Osteocyte (in vitro differentiated cells): ENCODE data around the gene AKAP13. TPM values are rescaled to one million over a fixed set of nuclear protein-coding genes. Genes with fewer than 3 reads are reported as not detected.
A peak's percentile ranks its signal among the peaks of the same experiment; 100 is the strongest.

Experiments used
- DNase-seq: peaks from one replicate; pipeline ENCODE4 v3.0.0; 2021; ENCODE audit warnings: mixed read lengths; ENCODE audit not compliant: unreplicated experiment; ENCODE audit errors: extremely low spot score
- H3K27ac Mint-ChIP-seq: one replicate; pipeline ENCODE4 v1.8.0; 2021; ENCODE audit warnings: mild to moderate bottlenecking, mixed read lengths; ENCODE audit not compliant: unreplicated experiment
- H3K27me3 Mint-ChIP-seq: one replicate; pipeline ENCODE4 v1.8.0; 2021; ENCODE audit warnings: mixed read lengths; ENCODE audit not compliant: unreplicated experiment
- H3K36me3 Mint-ChIP-seq: one replicate; pipeline ENCODE4 v1.8.0; 2021; ENCODE audit warnings: mixed read lengths; ENCODE audit not compliant: unreplicated experiment
- H3K4me1 Mint-ChIP-seq: one replicate; pipeline ENCODE4 v1.8.0; 2021; ENCODE audit warnings: mixed read lengths; ENCODE audit not compliant: unreplicated experiment
- H3K4me3 Mint-ChIP-seq: one replicate; pipeline ENCODE4 v1.8.0; 2021; ENCODE audit warnings: mild to moderate bottlenecking, moderate library complexity, mixed read lengths; ENCODE audit not compliant: unreplicated experiment
- H3K9me3 Mint-ChIP-seq: one replicate; pipeline ENCODE4 v1.8.0; 2021; ENCODE audit warnings: mixed read lengths; ENCODE audit not compliant: unreplicated experiment
- total RNA-seq: library from RNA; stranded (reverse); gene quantifications from 2 replicates; pipeline ENCODE4 v1.2.1, GENCODE V29; 2021
- TF ChIP-seq, protein P1 (sequence below): fragments of 200-600 bp; sonication (generic); IDR thresholded peaks from 2 replicates; pipeline ENCODE4 v1.5.0; 2021; ENCODE audit warnings: antibody characterized with exemption, mild to moderate bottlenecking, moderate library complexity

Gene AKAP13
- total RNA-seq, 1 donor from 2014 or later: 146 TPM

DNA sequence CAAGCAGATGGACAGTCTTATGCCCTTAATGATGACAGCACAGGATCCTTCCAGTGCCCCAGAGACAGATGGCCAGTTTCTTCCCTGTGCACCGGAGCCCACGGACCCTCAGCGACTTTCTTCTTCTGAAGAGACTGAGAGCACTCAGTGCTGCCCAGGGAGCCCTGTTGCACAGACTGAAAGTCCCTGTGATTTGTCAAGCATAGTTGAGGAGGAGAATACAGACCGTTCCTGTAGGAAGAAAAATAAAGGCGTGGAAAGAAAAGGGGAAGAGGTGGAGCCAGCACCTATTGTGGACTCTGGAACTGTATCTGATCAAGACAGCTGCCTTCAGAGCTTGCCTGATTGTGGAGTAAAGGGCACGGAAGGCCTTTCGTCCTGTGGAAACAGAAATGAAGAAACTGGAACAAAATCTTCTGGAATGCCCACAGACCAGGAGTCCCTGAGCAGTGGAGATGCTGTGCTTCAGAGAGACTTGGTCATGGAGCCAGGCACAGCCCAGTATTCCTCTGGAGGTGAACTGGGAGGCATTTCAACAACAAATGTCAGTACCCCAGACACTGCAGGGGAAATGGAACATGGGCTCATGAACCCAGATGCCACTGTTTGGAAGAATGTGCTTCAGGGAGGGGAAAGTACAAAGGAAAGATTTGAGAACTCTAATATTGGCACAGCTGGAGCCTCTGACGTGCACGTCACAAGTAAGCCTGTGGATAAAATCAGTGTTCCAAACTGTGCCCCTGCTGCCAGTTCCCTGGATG is 198.7 kb downstream of the AKAP13 start:
- TF ChIP-seq, protein P1, sequence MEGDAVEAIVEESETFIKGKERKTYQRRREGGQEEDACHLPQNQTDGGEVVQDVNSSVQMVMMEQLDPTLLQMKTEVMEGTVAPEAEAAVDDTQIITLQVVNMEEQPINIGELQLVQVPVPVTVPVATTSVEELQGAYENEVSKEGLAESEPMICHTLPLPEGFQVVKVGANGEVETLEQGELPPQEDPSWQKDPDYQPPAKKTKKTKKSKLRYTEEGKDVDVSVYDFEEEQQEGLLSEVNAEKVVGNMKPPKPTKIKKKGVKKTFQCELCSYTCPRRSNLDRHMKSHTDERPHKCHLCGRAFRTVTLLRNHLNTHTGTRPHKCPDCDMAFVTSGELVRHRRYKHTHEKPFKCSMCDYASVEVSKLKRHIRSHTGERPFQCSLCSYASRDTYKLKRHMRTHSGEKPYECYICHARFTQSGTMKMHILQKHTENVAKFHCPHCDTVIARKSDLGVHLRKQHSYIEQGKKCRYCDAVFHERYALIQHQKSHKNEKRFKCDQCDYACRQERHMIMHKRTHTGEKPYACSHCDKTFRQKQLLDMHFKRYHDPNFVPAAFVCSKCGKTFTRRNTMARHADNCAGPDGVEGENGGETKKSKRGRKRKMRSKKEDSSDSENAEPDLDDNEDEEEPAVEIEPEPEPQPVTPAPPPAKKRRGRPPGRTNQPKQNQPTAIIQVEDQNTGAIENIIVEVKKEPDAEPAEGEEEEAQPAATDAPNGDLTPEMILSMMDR: no peak
- peaks cover 54% of the 10 kb centered on the region for H3K36me3 Mint-ChIP-seq
- no peaks in the 10 kb centered on the region for H3K9me3 Mint-ChIP-seq
- no peak overlapping the region for H3K27ac Mint-ChIP-seq
- DNase-seq: no peak
- H3K4me3 Mint-ChIP-seq: no peak overlapping the region
- peaks cover 14% of the 10 kb centered on the region for H3K4me1 Mint-ChIP-seq
- H3K27me3 Mint-ChIP-seq: no peaks in the 10 kb centered on the region

DNA sequence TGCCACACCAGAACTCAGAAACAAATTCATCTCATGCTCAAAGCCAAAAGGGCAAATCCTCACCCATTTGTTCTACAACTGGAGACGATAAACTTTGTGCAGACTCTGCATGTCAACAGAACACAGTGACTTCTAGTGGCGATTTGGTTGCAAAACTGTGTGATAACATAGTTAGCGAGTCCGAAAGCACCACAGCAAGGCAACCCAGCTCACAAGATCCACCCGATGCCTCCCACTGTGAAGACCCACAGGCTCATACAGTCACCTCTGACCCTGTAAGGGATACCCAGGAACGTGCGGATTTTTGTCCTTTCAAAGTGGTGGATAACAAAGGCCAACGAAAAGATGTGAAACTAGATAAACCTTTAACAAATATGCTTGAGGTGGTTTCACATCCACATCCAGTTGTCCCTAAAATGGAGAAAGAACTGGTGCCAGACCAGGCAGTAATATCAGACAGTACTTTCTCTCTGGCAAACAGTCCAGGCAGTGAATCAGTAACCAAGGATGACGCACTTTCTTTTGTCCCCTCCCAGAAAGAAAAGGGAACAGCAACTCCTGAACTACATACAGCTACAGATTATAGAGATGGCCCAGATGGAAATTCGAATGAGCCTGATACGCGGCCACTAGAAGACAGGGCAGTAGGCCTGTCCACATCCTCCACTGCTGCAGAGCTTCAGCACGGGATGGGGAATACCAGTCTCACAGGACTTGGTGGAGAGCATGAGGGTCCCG is 199.7 kb downstream of the AKAP13 start:
- TF ChIP-seq, protein P1: no peak
- DNase-seq: no peak
- Mint-ChIP-seq H3K9me3 (no peaks in the 10 kb centered on the region), H3K27me3 (no peaks in the 10 kb centered on the region), H3K4me1 (peaks cover 22% of the 10 kb centered on the region), H3K4me3 (no peak overlapping the region), H3K36me3 (peaks cover 54% of the 10 kb centered on the region), H3K27ac (peak overlapping the region; percentile 27)

DNA sequence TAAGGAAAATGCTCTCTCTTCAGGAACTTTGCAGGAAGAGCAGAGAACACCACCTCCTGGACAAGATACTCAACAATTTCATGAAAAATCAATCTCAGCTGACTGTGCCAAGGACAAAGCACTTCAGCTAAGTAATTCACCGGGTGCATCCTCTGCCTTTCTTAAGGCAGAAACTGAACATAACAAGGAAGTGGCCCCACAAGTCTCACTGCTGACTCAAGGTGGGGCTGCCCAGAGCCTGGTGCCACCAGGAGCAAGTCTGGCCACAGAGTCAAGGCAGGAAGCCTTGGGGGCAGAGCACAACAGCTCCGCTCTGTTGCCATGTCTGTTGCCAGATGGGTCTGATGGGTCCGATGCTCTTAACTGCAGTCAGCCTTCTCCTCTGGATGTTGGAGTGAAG is 200.5 kb downstream of the AKAP13 start:
- Mint-ChIP-seq H3K9me3 (no peaks in the 10 kb centered on the region), H3K4me1 (peaks cover 26% of the 10 kb centered on the region), H3K4me3 (no peak overlapping the region), H3K36me3 (peaks cover 54% of the 10 kb centered on the region), H3K27ac (no peak overlapping the region), H3K27me3 (no peaks in the 10 kb centered on the region)
- no peak for DNase-seq
- TF ChIP-seq, protein P1: no peak

DNA sequence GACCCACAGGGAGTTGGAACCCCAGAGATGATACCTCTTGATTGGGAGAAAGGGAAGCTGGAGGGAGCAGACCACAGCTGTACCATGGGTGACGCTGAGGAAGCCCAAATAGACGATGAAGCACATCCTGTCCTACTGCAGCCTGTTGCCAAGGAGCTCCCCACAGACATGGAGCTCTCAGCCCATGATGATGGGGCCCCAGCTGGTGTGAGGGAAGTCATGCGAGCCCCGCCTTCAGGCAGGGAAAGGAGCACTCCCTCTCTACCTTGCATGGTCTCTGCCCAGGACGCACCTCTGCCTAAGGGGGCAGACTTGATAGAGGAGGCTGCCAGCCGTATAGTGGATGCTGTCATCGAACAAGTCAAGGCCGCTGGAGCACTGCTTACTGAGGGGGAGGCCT is 201.1 kb downstream of the AKAP13 start:
- no peak overlapping the region for H3K4me3 Mint-ChIP-seq
- H3K4me1 Mint-ChIP-seq: peaks cover 26% of the 10 kb centered on the region
- no peak for DNase-seq
- H3K36me3 Mint-ChIP-seq: peaks cover 51% of the 10 kb centered on the region
- no peak overlapping the region for H3K27ac Mint-ChIP-seq
- TF ChIP-seq, protein P1: no peak
- no peaks in the 10 kb centered on the region for H3K27me3 Mint-ChIP-seq
- no peaks in the 10 kb centered on the region for H3K9me3 Mint-ChIP-seq
